Activated CD8-positive, alpha-beta memory T cell treated with anti-CD3 and anti-CD28 coated beads for 48 hours (primary cell): Measurements from ENCODE around the gene STAT1.
"Not testable (repeated sequence)": the region's sequence is repeated elsewhere in the genome, so short reads cannot be mapped to it uniquely, and the experiment has no call there.

ENCODE experiments used
- DNase-seq, 3 experiments: peaks; one replicate each; pipeline ENCODE4 v3.0.0-alpha.2; 2020; ENCODE audit warnings: low read depth in 2 of 3, low spot score in 2 of 3

Gene STAT1

DNA sequence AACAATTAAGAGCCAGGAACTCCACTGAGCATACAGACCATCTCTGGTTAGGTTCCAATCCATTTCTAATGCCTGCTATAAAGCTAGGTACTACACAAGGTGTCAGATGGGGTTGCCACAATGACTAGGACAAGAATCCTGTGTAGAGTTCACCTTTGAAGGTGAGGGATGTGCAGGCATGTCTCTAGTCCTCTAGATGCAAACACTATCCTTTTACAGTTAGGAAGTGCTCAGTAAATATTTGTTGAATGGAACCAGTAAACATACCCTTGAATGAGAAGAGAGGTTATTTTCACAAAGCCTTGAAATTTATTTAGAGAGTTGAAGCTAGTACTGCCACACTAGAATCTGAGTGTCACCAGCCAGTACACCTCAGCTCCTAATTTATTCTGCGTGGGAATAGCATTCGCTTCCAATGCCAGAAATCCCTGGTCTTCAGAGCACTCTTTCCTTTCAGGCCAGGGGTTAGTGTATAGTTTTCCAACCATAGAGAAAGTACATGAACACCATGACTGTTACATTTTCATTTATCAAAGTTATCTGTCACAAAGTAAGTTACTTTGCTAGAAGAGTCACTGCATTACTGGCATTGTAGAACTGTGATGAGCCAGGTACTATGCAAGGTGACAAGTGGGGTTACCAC lies 48.3 kb downstream of the STAT1 start:
- no peak for DNase-seq

GRCh38 chr2:190964170-190964795 lies 49.7 kb downstream of the STAT1 start:
- no peak for DNase-seq

GRCh38 chr2:190963088-190963487 lies 50.9 kb downstream of the STAT1 start:
- DNase-seq: no peak

- no peak for DNase-seq
Measured at GRCh38 chr2:190961918-190962487, 52.0 kb downstream of the STAT1 start.

DNA sequence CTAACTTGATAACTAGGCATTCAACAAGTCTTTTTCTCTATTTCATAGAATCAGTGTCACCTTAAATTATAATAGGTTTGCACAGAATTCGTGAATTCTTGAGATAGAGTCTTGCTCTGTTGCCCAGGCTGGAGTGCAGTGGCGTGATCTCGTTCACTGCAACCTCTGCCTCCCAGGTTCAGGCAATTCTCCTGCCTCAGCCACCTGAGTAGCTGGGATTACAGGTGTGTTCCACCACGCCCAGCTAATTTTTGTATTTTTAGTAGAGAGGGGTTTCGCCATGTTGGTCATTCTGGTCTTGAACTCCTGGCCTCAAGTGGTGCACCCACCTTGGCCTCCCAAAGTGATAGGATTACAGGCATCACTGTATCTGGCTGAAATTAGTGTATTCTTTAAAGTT lies 52.9 kb downstream of the STAT1 start:
- DNase-seq: not testable (repeated sequence)

GRCh38 chr2:190959911-190960788 lies 53.8 kb downstream of the STAT1 start:
- no peak for DNase-seq

DNA sequence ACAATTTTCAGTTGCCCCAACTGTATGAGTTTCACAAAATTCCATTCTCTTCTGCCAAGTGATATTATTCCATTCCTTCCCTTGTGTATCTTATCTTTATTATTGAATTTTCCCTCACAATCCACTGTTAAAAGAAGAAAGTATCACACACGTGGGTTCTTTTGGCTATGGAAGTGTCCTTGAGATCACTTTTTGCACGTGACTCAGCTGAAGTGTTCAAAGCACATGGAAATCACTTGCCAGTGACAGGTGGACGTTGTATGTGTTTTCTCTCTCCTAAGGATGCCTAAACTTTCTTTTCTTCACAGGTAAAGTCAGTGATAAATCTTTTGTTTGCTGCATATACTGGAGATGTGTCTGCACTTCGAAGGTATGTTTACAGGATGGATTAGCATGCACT lies 60.7 kb downstream of the STAT1 start:
- no peak for DNase-seq

DNA sequence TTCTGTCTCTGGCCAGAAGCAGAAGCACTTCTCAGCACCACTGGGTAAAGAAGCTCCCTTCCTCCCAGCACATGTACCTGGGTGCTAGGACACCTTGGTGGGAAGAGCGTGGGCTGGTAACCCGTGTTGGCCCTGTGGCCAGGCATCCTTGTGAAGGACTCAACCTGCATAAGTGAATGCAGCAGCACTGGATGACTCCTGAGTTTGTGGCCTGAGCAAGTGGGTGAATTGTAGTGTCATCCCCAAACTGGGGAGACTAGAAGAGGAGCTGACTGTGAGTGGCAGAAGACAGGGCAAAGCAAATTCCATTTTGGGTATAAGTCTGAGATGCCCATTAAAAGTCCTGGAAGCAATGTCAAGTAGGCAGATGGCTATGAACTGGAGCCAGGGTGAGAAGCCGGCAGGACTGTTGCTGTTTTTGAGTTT lies 63.4 kb downstream of the STAT1 start:
- DNase-seq: no peak

DNA sequence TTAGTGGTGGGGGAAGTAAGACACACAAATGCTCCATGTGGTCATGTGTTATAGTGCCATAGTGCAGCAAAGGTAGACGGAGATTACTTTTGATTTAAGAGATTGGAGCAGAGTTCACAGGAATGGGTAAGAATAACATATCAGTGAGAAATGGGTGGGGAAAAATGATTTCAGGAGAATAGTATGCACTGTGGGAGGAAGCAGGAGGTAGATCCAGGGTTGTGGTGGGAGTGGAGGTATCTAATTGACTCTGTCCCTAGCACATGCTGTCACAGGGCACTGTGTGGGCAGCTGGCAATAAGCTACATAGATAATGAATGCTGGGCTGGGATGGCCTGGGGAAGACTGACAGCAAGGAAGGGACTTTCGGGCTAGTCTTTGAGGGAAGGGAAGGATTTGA lies 65.3 kb downstream of the STAT1 start:
- DNase-seq: no peak

DNA sequence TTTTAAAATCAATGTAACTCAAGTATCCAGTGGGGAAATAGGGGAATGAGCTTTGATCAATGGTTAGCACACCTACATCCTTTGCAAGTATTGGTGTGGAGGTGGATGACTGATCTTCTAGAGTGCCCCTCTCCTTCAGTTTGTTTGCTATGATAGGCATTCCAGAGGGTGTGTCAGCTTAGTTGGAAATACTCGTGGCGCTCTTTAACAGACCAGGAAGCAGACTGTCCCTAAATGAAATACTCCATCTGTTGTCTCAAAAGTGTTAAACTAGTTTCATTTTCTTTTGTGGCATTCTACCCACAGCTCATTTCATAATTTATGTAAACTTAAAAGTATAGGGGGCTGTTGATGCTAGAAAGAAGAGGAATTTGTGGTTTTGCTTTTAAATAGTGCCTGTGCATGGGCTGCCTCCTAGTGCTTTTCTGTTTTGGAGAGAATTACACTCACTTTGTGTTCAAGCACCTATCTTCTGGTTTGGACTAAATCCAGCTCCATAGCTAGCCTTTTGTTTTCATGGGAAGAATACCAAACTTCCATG lies 66.2 kb downstream of the STAT1 start:
- DNase-seq: no peak

DNA sequence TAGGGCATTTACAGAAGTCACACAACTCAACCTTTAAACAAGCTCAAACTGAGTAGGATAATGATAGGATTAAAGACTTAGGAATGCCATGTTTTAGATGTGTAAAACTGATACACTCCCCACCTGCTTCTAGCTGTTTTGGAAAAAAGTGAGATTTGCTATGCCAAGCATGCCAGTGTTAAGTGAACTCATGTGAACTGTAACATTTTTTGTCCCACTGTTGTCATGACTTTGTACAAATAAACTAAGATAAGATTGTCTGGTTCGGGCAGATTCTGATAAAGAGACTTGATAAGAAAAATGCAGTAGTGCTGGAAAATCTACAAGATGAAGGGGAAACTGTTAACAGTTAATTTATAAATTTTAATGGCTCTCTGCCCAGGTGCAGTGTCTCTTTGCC lies 66.8 kb downstream of the STAT1 start:
- no peak for DNase-seq

DNA sequence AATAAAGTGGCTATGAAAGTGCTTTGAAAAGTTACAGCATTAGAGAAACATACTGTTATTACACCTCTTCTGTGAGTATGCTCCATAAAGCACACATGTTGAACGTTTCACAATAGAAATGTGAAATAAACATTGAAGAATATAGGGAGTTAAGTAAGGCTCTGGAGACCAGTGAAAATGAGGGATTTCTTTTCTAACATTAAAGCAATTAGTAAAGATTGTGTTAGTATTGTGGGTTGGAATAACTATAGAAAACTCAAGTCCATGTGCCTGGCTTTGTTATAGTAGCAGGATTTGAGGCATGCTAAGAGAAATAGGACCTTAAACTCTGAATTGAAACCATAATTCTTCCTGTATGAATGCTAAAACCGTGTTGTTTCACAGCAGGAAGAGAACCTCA lies 70.3 kb downstream of the STAT1 start:
- DNase-seq: no peak

DNA sequence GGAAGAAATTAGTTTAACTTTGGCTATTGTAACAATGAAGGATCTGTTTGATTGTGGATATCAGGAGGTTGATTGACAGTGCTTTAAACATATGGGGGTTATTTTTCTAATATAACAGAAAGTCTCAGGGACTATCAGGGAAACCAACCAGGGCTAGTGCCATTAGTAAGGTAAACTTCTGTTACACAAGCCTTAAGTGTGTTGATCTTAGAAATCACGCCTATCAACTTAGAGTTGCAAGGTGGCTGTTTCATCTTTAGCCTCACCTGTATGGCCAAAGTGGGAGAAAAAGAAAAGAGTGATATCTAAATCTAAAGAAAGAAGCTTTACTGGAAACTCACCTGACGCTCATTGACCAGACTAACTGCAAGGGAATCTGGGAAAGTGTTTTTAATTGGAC lies 71.3 kb downstream of the STAT1 start:
- no peak for DNase-seq

DNA sequence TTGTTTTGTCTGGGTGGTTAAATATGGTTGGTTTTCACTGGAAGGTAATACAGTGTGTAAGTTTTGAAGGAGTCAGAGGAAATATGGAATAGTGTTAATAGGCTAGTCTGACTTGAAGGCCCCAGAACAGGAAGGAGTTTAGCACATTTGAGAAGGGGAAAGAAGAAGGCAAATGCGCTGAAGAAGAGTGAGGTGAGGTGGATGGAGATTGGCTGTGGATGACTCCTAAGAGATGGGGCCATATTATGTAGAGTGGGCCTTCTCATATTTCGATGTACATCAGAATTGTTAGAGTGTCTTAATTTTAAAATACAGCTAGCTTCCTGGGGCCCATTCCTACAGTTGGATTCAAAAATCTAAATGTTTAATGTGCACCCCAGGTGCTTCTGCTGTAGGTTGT lies 72.4 kb downstream of the STAT1 start:
- no peak for DNase-seq

DNA sequence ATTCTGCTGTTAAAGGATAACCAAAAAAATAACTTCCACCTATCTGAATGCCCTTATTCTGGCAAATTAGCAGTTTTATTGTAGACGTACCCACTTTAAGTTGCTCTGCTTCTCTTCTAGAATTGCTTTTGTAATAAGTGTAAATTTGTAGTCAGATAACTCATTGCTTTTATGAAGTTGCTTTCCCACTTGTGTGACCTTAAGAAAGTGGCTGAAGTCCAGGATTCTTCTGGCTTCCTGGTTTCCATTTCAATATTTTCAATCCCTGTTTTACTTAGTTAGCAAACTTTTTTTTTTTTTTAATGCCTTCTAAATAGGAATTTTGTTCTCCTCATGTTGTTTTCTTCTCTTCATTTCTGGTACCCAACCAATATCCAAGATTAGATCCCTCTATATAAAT lies 73.5 kb downstream of the STAT1 start:
- DNase-seq: no peak

- no peak for DNase-seq
Measured at GRCh38 chr2:190938771-190939335, 75.1 kb downstream of the STAT1 start.

- DNase-seq: no peak
Measured at GRCh38 chr2:190935054-190935453, 78.9 kb downstream of the STAT1 start.

GRCh38 chr2:190933361-190933760 lies 80.6 kb downstream of the STAT1 start:
- DNase-seq: no peak

DNA sequence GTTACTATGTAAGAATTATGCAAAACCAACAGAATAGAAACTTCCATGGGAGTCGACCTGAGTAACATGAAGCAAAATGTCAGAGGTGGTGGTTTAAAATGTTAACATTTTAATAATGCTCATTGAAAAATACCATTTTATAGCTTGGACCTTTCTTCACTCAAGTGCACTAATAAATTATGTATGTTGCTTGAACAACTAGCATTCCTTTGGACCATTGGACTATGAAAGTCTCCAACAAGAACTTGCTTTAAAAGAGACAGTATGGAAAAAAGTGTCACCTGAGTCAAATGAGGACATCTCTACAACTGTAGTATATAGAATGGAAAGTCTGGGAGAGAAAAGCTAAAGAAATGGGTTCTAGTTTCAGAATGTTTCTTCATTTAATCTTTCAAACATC lies 81.5 kb downstream of the STAT1 start:
- no peak for DNase-seq

DNA sequence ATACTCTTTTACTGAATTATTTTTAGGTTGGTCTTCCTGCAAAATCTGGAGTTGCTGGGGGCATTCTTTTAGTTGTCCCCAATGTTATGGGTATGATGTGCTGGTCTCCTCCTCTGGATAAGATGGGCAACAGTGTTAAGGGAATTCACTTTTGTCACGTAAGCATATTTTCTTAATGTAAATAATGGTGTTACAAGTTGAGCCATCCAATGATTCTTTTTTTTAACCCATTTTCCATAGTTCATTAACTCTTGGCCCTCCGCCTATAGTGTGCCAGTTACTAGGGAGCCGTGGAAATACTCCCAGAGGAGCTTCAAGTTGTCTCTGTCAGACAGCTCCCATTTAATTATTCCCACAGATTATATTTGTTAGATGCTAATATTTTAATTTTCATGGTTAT lies 83.6 kb downstream of the STAT1 start:
- no peak for DNase-seq

DNA sequence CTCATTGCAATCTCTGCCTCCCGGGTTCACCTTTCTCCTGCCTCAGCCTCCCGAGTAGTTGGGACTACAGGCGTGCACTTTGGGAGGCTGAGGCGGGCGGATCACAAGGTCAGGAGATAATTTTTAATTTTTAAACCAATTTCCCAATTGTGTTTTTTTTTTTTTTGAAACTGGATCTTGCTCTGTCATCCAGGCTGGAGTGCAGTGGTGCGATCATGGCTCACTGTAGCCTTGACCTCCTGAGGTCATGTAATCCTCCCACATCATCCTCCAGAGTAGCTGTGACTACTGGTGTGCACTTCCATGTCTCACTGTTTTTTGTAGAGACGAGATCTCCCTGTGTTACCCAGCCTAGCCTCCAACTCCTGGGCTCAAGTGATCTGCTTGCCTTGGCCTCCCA lies 84.1 kb downstream of the STAT1 start:
- no peak for DNase-seq
